ENCODE results near the gene ZFP36L2.

ZFP36L2 gene

DNA sequence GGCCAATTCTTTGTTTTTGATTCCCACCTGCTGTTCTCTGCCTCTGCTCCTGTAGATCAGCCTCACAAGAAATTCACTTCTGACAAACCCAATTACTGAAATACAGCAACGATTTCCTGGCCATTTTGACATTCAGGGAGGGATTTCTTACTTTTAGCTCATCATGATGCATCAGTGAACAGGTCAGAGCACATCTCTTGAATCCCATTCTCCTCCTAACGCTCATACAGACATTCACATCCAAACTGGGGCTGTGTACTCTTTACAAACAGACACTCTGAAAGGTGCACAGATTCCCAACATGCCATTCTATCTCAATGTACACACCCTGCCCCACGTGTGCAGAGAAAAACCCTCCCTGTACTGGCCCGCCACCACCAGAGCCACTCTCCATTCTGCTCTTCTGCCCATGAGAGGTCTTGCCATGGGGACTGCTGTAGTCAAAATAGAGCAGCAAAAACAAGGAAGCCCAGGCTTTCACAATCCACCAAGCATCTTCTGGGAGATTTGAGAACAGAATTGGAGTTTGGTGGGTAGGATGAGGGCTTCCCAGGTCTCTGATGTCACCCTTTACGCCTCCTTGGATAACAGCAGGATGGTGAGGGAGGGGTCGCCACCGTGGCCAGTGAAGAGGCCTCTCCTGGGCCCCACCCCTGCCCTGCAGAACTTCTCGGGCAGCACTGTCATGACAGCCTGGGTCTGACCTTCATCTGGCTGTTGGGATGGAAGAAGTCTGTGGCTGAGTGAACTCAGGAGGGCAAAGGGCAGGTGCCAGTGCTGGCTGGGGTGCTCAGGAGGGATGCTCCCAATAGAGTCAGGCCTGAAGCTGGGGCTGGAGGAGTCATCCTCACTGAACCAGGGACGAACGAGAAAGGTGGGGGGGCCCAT is 41.9 kb upstream of the ZFP36L2 start:
- Histone ChIP-seq H3K27ac (no peak overlapping the region), H3K9ac (ENCODE audit: insufficient read length) (no peak overlapping the region), H3K36me3 (ENCODE audit: insufficient read depth, low read length) (no peaks in the 10 kb centered on the region), H3K9me3 (ENCODE audit: low read depth, low read length) (no peaks in the 10 kb centered on the region), H3K4me3 (no peak overlapping the region)
- DNase-seq (ENCODE audit: low read depth, low spot score) = no peak
- TF ChIP-seq POLR2AphosphoS5 (IDR thresholded peaks at IDR 0.05; ENCODE audit: borderline replicate concordance, low read depth, low read length) (no peak), EZH2 (IDR thresholded peaks at IDR 0.05) (no peak), FOXP2 (optimal IDR thresholded peaks at IDR 0.05; ENCODE audit: control extremely low read depth, extremely low read length, insufficient read depth) (no peak)

DNA sequence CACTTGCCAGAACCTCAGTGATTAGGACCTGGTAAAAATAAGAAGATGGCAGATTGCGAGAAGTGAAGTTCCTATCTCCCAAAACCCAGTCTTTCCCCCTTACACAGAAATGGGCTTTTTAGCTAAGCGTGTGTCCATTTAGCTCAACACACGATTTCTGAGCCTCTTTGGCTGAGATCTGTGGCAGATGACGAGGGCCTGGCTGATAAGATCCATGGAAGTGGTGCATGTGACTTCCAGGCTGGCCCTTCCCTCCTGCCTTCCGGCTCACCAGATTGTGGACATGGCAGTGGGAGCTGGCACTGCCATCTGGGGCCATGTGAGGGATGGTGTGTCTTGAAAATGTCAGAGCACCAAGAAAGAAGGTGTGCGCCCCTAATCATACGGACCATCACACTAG is 41.0 kb upstream of the ZFP36L2 start:
- Histone ChIP-seq H3K27ac (no peak overlapping the region), H3K9ac (ENCODE audit: insufficient read length) (no peak overlapping the region), H3K9me3 (ENCODE audit: low read depth, low read length) (no peaks in the 10 kb centered on the region), H3K36me3 (ENCODE audit: insufficient read depth, low read length) (no peaks in the 10 kb centered on the region), H3K4me3 (no peak overlapping the region)
- DNase-seq (ENCODE audit: low read depth, low spot score) = no peak
- TF ChIP-seq FOXP2 (optimal IDR thresholded peaks at IDR 0.05; ENCODE audit: control extremely low read depth, extremely low read length, insufficient read depth) = no peak
- TF ChIP-seq POLR2AphosphoS5 (IDR thresholded peaks at IDR 0.05; ENCODE audit: borderline replicate concordance, low read depth, low read length) = no peak
- no peak for TF ChIP-seq EZH2 (IDR thresholded peaks at IDR 0.05)

DNA sequence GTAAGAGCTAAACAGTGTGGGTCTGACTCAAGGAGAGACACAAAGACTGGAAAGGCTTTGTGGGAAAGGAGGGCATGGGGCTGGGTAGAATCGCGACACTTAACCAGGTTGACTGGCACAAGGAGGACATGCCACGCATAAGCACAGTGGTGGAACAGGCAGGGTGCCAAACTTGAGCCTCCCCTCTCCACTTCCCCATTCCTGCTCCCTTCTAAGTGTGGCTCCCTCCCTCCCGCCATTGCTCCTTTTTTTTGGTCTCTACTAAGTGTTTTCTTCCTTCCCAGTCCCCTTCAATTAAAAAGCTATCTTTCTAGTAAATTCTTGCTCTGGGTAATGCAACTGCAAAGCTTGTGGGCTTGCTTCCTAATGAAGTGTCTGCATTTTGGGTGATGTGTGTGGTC is 40.3 kb upstream of the ZFP36L2 start:
- no peaks in the 10 kb centered on the region for H3K9me3 ChIP-seq (ENCODE audit: low read depth, low read length)
- no peaks in the 10 kb centered on the region for H3K36me3 ChIP-seq (ENCODE audit: insufficient read depth, low read length)
- H3K9ac ChIP-seq (ENCODE audit: insufficient read length) = no peak overlapping the region
- no peak overlapping the region for H3K27ac ChIP-seq
- no peak for DNase-seq (ENCODE audit: low read depth, low spot score)
- no peak for TF ChIP-seq EZH2 (IDR thresholded peaks at IDR 0.05)
- no peak for TF ChIP-seq POLR2AphosphoS5 (IDR thresholded peaks at IDR 0.05; ENCODE audit: borderline replicate concordance, low read depth, low read length)
- no peak for TF ChIP-seq FOXP2 (optimal IDR thresholded peaks at IDR 0.05; ENCODE audit: control extremely low read depth, extremely low read length, insufficient read depth)
- no peak overlapping the region for H3K4me3 ChIP-seq

DNA sequence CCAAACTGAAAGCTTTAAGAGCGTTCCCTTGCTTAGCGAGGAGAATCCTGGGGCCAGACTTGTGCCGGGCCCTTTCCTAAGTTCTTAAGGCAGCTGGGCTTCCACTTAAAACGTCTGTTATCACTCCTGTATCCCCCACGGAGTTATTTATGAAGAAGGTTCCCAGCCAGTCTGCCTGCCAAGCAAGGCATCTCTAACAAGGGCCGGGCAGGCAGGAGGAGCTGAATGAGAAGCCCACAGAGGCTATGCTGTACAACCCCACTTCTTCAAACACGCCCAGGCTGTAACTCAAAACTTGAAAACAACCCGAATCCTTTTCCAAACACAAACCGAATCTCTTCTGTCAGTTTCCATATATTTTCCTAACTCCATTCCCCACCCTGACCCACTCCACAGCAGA is 39.0 kb upstream of the ZFP36L2 start:
- Histone ChIP-seq H3K9me3 (ENCODE audit: low read depth, low read length) (no peaks in the 10 kb centered on the region), H3K4me3 (no peak overlapping the region), H3K36me3 (ENCODE audit: insufficient read depth, low read length) (no peaks in the 10 kb centered on the region), H3K27ac (no peak overlapping the region), H3K9ac (ENCODE audit: insufficient read length) (no peak overlapping the region)
- no peak for TF ChIP-seq EZH2 (IDR thresholded peaks at IDR 0.05)
- no peak for TF ChIP-seq FOXP2 (optimal IDR thresholded peaks at IDR 0.05; ENCODE audit: control extremely low read depth, extremely low read length, insufficient read depth)
- TF ChIP-seq POLR2AphosphoS5 (IDR thresholded peaks at IDR 0.05; ENCODE audit: borderline replicate concordance, low read depth, low read length) = no peak
- no peak for DNase-seq (ENCODE audit: low read depth, low spot score)

DNA sequence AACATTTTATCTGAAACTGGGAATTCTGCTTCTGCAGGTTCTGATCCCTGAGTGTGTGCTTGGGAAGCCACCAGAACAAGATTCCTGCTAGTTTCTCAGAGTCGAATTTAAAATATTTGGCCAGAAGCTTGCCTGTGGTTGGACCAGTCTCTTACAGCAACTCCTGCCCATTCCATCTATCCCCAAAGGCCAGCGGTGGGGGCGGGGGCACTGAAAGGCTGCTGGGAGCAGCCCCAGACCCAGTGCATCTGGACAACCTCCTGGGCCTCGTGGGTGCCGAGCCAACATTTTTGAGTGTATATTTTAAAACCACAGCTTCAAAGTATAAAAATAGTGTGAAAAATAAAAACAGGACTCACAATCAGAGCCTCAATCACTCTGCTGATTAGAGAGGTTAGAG is 38.6 kb upstream of the ZFP36L2 start:
- no peak overlapping the region for H3K9ac ChIP-seq (ENCODE audit: insufficient read length)
- TF ChIP-seq FOXP2 (optimal IDR thresholded peaks at IDR 0.05; ENCODE audit: control extremely low read depth, extremely low read length, insufficient read depth) = no peak
- no peak for TF ChIP-seq EZH2 (IDR thresholded peaks at IDR 0.05)
- TF ChIP-seq POLR2AphosphoS5 (IDR thresholded peaks at IDR 0.05; ENCODE audit: borderline replicate concordance, low read depth, low read length) = no peak
- H3K4me3 ChIP-seq = no peak overlapping the region
- H3K27ac ChIP-seq = no peak overlapping the region
- H3K9me3 ChIP-seq (ENCODE audit: low read depth, low read length) = no peaks in the 10 kb centered on the region
- no peak for DNase-seq (ENCODE audit: low read depth, low spot score)
- H3K36me3 ChIP-seq (ENCODE audit: insufficient read depth, low read length) = no peaks in the 10 kb centered on the region

DNA sequence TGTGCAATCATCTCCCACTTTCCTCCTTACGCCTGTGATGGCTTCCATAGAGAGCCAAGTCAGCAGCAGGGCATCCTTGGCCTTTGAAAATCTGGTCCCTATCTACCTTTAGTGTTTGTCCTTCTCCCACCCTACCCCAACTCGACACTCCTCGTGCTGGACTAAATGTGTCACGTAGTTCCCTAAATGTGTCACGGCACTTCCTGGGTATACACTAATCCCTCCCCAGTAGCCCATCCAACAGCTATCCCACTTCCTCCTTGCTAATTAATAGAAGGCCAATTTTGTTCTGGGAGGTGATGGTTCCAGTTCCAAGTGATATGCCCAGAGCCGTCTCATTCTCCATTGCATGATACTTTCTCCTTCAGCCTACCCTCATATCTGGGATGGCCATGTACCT is 36.5 kb upstream of the ZFP36L2 start:
- TF ChIP-seq EZH2 (IDR thresholded peaks at IDR 0.05) (no peak), FOXP2 (optimal IDR thresholded peaks at IDR 0.05; ENCODE audit: control extremely low read depth, extremely low read length, insufficient read depth) (no peak), POLR2AphosphoS5 (IDR thresholded peaks at IDR 0.05; ENCODE audit: borderline replicate concordance, low read depth, low read length) (no peak)
- Histone ChIP-seq H3K9me3 (ENCODE audit: low read depth, low read length) (no peaks in the 10 kb centered on the region), H3K4me3 (no peak overlapping the region), H3K9ac (ENCODE audit: insufficient read length) (no peak overlapping the region), H3K36me3 (ENCODE audit: insufficient read depth, low read length) (no peaks in the 10 kb centered on the region), H3K27ac (no peak overlapping the region)
- no peak for DNase-seq (ENCODE audit: low read depth, low spot score)

DNA sequence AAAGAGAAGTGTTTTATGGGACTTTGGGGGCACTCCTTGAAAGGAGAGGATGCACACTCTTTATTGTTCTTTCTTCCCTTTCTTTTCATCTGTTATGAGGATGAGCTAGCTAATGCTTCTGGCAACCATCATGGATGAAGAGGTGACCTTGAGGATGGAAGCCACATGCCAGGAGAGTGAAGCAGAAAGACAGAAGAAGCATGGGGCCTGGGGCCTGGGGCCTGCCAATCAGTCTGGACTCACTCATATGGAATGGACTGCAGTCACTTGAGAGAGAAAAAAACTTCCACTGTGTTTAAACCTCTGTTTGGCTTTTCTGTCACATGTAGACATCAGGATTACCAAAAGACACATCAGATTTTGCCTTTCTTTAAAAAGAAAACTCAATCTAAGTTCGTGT is 35.8 kb upstream of the ZFP36L2 start:
- no peaks in the 10 kb centered on the region for H3K9me3 ChIP-seq (ENCODE audit: low read depth, low read length)
- H3K27ac ChIP-seq = no peak overlapping the region
- no peak overlapping the region for H3K9ac ChIP-seq (ENCODE audit: insufficient read length)
- TF ChIP-seq EZH2 (IDR thresholded peaks at IDR 0.05) (no peak), POLR2AphosphoS5 (IDR thresholded peaks at IDR 0.05; ENCODE audit: borderline replicate concordance, low read depth, low read length) (no peak), FOXP2 (optimal IDR thresholded peaks at IDR 0.05; ENCODE audit: control extremely low read depth, extremely low read length, insufficient read depth) (no peak)
- no peak overlapping the region for H3K4me3 ChIP-seq
- no peak for DNase-seq (ENCODE audit: low read depth, low spot score)
- H3K36me3 ChIP-seq (ENCODE audit: insufficient read depth, low read length) = 0 out of 2 replicates have a peak, but pooled peaks cover 3% of the 10 kb centered on the region

DNA sequence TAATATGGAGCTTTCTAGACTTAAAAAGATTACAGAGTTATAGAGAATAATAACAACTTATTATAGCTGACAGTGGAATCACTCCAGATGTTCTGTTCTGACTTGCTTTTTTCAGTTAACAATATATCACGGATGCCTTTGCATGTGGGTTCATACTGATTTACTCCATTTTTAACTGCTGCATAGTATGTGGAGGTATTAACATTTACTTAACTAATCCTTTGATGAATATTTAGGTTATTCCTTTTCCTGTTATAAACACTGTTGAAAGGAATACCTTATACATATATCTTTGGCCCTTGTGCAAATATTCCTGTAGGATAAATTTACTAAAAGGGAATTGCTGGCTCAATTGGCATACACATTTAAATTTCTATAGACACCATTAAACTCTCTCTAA is 33.1 kb upstream of the ZFP36L2 start:
- H3K36me3 ChIP-seq (ENCODE audit: insufficient read depth, low read length) = 0 out of 2 replicates have a peak, but pooled peaks cover 3% of the 10 kb centered on the region
- TF ChIP-seq FOXP2 (optimal IDR thresholded peaks at IDR 0.05; ENCODE audit: control extremely low read depth, extremely low read length, insufficient read depth) = no peak
- TF ChIP-seq EZH2 (IDR thresholded peaks at IDR 0.05) = no peak
- TF ChIP-seq POLR2AphosphoS5 (IDR thresholded peaks at IDR 0.05; ENCODE audit: borderline replicate concordance, low read depth, low read length) = no peak

More for the DNA sequence above, 33.1 kb upstream of the ZFP36L2 start:
- Histone ChIP-seq H3K4me3 (no peak overlapping the region), H3K9me3 (ENCODE audit: low read depth, low read length) (no peaks in the 10 kb centered on the region), H3K27ac (no peak overlapping the region), H3K9ac (ENCODE audit: insufficient read length) (no peak overlapping the region)
- no peak for DNase-seq (ENCODE audit: low read depth, low spot score)
